GM18861 (cell line): ENCODE measurements around the gene NOPCHAP1.
"Not testable (repeated sequence)": the region's sequence is repeated elsewhere in the genome, so short reads cannot be mapped to it uniquely, and the experiment has no call there.

Experiments used
- ATAC-seq: cut with Tn5 transposase; IDR thresholded peaks from one replicate; pipeline ENCODE4 v1.9.1; 2021; ENCODE audit not compliant: unreplicated experiment

Gene NOPCHAP1

GRCh38 chr12:104964167-104964855 is 21.8 kb upstream of the NOPCHAP1 start:
- no peak for ATAC-seq

- no peak for ATAC-seq
Observed at GRCh38 chr12:104964856-104965205, 21.3 kb upstream of the NOPCHAP1 start.

DNA sequence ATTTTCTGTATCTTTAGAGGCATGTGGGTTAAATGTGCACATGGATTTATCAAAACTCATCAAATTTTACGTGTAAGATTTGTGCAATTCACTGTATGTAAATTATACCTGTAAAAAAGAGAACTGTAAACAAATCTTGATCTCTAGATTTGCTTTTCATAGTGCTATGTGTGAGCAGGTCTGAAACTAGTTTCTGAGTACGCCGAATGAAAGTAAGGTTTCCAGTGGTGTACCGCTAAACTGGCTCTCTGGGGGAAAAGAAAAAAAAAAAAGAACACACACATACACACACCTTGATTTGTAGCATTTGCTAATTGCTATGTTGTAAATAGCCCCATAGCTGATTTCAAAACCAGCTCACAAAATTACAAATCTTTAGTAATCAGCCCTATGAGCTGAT is 19.4 kb upstream of the NOPCHAP1 start:
- peak; percentile 87 for ATAC-seq

- no peak for ATAC-seq
Observed at GRCh38 chr12:104969343-104969742, 16.8 kb upstream of the NOPCHAP1 start.

DNA sequence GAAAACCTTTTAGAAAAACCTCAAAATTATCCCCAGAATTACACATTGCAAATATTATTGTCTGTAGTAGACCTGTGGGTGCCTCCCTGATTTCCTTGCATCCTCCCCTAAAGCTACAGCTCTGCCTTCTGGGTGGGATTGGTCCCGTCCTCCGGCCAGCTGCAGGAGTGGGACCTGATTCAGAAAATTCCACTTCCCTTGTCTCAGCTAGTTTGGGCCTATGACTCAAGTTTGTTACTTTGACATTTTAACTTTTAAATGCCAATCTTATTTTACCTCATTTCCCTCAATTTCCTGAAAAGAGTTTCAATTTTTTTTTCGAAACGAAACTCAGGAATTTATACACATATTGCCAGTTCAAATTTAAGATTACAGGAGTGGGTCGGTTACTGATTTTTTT is 14.8 kb upstream of the NOPCHAP1 start:
- no peak for ATAC-seq

- ATAC-seq: no peak
Observed at GRCh38 chr12:104973250-104973649, 12.9 kb upstream of the NOPCHAP1 start.

DNA sequence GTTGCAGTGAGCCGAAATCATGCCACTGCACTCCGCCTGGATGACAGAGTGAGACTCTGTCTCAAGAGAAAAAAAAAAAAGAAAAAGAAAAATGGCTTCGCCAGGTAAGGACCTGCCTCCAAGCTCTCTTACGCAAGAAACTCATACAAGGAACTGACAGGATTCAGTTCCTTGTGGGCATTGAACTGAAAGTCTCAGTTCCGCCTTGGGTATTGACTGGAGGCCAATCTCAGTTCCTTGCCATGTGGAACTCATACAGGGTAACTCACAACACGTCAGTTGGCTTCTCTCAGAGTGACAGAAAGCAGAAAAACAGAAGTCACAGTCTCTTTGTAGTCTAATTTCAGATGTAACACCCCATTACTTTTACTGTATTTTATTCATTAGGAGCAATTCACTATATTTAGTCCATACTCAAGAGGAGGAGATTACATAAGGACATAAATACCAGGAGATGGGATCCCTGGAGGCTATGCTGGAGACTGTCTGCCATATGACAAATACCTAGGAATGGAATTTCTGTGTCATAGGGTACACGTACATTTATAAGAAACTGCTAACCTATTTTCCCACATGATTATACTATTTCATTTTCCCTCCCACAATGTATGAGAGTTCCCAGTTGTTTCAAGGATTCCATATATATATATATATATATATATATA is 11.4 kb upstream of the NOPCHAP1 start:
- peak; percentile 99 for ATAC-seq

GRCh38 chr12:104975587-104976343 is 10.4 kb upstream of the NOPCHAP1 start:
- no peak for ATAC-seq

- ATAC-seq: no peak
Observed at GRCh38 chr12:104976703-104977102, 9.4 kb upstream of the NOPCHAP1 start.

GRCh38 chr12:104977688-104978087 is 8.4 kb upstream of the NOPCHAP1 start:
- not testable (repeated sequence) for ATAC-seq

- ATAC-seq: no peak
Observed at GRCh38 chr12:104985206-104985605, 910 bp upstream of the NOPCHAP1 start.

- no peak for ATAC-seq
Observed at GRCh38 chr12:104990950-104991349, 4.8 kb downstream of the NOPCHAP1 start.

GRCh38 chr12:104991565-104992128 is 5.5 kb downstream of the NOPCHAP1 start:
- ATAC-seq: no peak

- ATAC-seq: no peak
Observed at GRCh38 chr12:104994336-104994735, 8.2 kb downstream of the NOPCHAP1 start.

DNA sequence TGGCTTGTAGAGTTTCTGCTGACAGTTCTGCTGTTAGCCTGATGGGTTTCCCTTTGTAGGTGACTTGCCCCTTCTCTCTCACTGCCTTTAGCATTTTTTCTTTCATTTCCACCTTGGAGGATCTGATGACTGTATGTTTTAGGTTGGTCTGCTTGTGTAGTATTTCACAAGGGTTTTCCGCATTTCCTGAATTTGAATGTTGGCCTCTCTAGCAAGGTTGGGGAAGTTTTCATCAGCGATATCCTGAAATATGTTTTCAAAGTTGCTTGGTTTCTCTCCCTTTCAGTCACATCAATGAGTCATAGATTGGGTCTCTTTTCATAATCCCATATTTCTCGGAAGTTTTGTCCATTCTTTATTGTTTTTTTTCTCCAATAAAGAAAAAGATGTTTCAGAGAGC is 11.4 kb downstream of the NOPCHAP1 start:
- no peak for ATAC-seq

- no peak for ATAC-seq
Observed at GRCh38 chr12:104998423-104999346, 12.6 kb downstream of the NOPCHAP1 start.

GRCh38 chr12:104999347-104999685 is 13.2 kb downstream of the NOPCHAP1 start:
- ATAC-seq: no peak

DNA sequence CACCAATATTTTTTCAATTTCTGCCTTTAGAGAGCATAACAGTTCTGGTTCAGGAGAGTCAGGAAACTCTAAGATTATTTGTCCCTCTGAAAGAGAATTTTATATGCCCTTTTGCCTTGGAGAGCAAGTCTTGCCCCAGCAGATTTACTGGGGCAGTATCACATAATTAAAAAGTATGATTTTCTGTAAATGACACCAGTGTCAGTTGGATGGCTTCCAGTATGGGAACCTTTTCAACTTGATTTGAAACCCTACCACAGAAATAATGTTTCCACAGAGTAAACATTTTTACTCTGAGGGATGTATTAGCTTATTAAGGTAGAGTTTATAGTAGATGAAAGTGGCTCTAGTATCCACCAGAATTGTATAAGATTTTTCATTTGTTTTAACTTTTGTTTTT is 15.4 kb downstream of the NOPCHAP1 start:
- no peak for ATAC-seq

DNA sequence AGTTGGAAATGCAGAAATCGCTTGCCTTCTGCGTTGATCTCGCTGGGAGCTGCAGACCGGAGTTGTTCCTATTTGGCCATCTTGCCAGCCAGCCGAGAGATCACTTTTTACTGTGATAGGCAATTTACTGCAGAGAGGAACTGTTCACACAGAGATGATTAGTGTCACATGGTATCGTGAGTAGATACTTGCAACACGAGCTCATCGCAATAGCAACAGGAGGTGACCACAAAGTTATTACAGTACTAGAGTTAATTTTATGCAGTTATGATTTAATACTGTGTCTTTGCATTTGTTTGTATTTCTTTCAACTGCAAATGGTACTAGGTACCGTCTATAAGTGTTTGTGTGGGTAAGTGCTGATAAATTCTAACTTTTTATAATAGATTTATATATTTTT is 27.8 kb downstream of the NOPCHAP1 start:
- ATAC-seq: no peak

GRCh38 chr12:105014603-105015002 is 28.5 kb downstream of the NOPCHAP1 start:
- no peak for ATAC-seq

DNA sequence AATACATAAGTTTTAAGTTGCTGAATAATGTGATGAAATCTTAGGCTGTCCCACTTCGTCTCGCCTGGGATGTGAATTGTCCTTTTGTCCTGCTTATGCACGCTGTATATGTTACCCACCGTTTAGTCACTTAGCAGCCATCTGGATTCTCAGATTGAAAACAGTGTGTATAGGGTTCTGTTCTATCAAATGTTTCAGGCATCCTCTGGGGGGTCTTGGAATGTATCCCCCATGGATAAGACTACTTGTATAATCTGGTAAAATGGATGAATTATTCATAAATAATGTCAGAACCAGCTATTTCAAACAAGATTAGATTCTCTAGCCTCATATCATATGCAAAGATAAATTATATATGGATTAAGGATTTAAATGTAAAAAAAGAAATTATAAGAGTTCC is 29.4 kb downstream of the NOPCHAP1 start:
- ATAC-seq: no peak
